22Rv1 (cell line): ENCODE results near the gene OSER1.

Experiments
- ZFX ChIP-seq: fragments of 450-650 bp; IDR thresholded peaks from 2 replicates; pipeline ENCODE4 v1.6.1; 2017; ENCODE audit warnings: antibody characterized with exemption, borderline replicate concordance
- TF ChIP-seq, protein P1 (sequence below): fragments of 450-650 bp; IDR thresholded peaks from 2 replicates; pipeline ENCODE4 v1.5.1; 2017; ENCODE audit warnings: mild to moderate bottlenecking

- TF ChIP-seq, protein P1, sequence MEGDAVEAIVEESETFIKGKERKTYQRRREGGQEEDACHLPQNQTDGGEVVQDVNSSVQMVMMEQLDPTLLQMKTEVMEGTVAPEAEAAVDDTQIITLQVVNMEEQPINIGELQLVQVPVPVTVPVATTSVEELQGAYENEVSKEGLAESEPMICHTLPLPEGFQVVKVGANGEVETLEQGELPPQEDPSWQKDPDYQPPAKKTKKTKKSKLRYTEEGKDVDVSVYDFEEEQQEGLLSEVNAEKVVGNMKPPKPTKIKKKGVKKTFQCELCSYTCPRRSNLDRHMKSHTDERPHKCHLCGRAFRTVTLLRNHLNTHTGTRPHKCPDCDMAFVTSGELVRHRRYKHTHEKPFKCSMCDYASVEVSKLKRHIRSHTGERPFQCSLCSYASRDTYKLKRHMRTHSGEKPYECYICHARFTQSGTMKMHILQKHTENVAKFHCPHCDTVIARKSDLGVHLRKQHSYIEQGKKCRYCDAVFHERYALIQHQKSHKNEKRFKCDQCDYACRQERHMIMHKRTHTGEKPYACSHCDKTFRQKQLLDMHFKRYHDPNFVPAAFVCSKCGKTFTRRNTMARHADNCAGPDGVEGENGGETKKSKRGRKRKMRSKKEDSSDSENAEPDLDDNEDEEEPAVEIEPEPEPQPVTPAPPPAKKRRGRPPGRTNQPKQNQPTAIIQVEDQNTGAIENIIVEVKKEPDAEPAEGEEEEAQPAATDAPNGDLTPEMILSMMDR, result no peak
- no peak for TF ChIP-seq ZFX
Observed at GRCh38 chr20:44185574-44185973, 25.0 kb downstream of the OSER1 start.
